Type B pancreatic cell (in vitro differentiated cells): ENCODE results near the gene CTNND2. TPM values are rescaled to one million over a fixed set of nuclear protein-coding genes. Genes with fewer than 3 reads are reported as not detected.

ENCODE experiments used
- DNase-seq: peaks from one replicate; pipeline ENCODE4 v3.0.0; 2021; ENCODE audit warnings: mixed read lengths; ENCODE audit not compliant: unreplicated experiment; ENCODE audit errors: extremely low spot score
- H3K27ac Mint-ChIP-seq: 2 replicates; pipeline ENCODE4 v1.8.0; 2021; ENCODE audit warnings: mild to moderate bottlenecking, mixed read lengths
- H3K27me3 Mint-ChIP-seq: 2 replicates; pipeline ENCODE4 v1.8.0; 2021; ENCODE audit warnings: mixed read lengths
- H3K36me3 Mint-ChIP-seq: 2 replicates; pipeline ENCODE4 v1.8.0; 2021; ENCODE audit warnings: mixed read lengths
- H3K4me1 Mint-ChIP-seq: one replicate; pipeline ENCODE4 v1.8.0; 2021; ENCODE audit warnings: mixed read lengths; ENCODE audit not compliant: unreplicated experiment
- H3K4me3 Mint-ChIP-seq: 2 replicates; pipeline ENCODE4 v1.8.0; 2021; ENCODE audit warnings: mild to moderate bottlenecking, mixed read lengths
- H3K9me3 Mint-ChIP-seq: 2 replicates; pipeline ENCODE4 v1.8.0; 2021; ENCODE audit warnings: mixed read lengths
- total RNA-seq: library from RNA; stranded (reverse); gene quantifications from 2 replicates; pipeline ENCODE4 v1.2.1, GENCODE V29; 2021; ENCODE audit warnings: low replicate concordance
- TF ChIP-seq, protein P1 (sequence below): fragments of 200-600 bp; sonication (generic); conservative IDR thresholded peaks from 2 replicates; pipeline ENCODE4 v1.5.0; 2021; ENCODE audit warnings: antibody characterized with exemption, mild to moderate bottlenecking

CTNND2 gene
- total RNA-seq, 1 donor from 2014 or later, result 49.5 TPM

- H3K27me3 Mint-ChIP-seq, result no peaks in the 10 kb centered on the region
- no peaks in the 10 kb centered on the region for H3K9me3 Mint-ChIP-seq
- H3K27ac Mint-ChIP-seq, result no peak overlapping the region
- no peaks in the 10 kb centered on the region for H3K36me3 Mint-ChIP-seq
- DNase-seq, result no peak
- peaks cover 5% of the 10 kb centered on the region for H3K4me1 Mint-ChIP-seq
- no peak overlapping the region for H3K4me3 Mint-ChIP-seq
- TF ChIP-seq, protein P1, sequence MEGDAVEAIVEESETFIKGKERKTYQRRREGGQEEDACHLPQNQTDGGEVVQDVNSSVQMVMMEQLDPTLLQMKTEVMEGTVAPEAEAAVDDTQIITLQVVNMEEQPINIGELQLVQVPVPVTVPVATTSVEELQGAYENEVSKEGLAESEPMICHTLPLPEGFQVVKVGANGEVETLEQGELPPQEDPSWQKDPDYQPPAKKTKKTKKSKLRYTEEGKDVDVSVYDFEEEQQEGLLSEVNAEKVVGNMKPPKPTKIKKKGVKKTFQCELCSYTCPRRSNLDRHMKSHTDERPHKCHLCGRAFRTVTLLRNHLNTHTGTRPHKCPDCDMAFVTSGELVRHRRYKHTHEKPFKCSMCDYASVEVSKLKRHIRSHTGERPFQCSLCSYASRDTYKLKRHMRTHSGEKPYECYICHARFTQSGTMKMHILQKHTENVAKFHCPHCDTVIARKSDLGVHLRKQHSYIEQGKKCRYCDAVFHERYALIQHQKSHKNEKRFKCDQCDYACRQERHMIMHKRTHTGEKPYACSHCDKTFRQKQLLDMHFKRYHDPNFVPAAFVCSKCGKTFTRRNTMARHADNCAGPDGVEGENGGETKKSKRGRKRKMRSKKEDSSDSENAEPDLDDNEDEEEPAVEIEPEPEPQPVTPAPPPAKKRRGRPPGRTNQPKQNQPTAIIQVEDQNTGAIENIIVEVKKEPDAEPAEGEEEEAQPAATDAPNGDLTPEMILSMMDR, result no peak
Measured at GRCh38 chr5:11191673-11192072, 712.6 kb downstream of the CTNND2 start.

- Mint-ChIP-seq H3K4me3 (no peak overlapping the region), H3K27me3 (no peaks in the 10 kb centered on the region), H3K4me1 (peaks cover 4% of the 10 kb centered on the region), H3K9me3 (no peaks in the 10 kb centered on the region), H3K36me3 (no peaks in the 10 kb centered on the region), H3K27ac (no peak overlapping the region)
- TF ChIP-seq, protein P1, result peak; percentile 74
- no peak for DNase-seq
Measured at GRCh38 chr5:11182441-11183080, 721.7 kb downstream of the CTNND2 start.

DNA sequence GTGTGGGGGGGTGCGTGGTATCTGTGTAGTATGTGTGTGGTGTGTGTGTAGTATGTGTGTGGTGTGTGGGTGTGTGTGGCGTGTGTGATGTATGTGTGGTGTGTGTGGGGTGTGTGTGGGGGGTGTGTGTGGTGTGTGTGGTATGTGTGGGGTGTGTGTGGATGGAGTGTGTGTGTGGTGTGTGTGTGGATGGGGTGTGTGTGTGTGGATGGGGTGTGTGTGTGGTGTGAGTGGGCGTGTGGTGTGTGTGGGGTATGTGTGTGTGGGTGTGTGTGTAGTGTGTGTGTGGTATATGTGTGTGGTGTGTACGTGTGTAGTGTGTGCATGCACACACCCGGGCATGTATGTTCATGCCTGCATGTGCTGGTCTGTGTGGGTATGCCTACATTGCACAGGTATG lies 722.3 kb downstream of the CTNND2 start:
- TF ChIP-seq, protein P1, result no peak
- Mint-ChIP-seq H3K27me3 (no peaks in the 10 kb centered on the region), H3K4me3 (no peak overlapping the region), H3K4me1 (peaks cover 4% of the 10 kb centered on the region), H3K27ac (no peak overlapping the region), H3K36me3 (no peaks in the 10 kb centered on the region), H3K9me3 (no peaks in the 10 kb centered on the region)
- no peak for DNase-seq

DNA sequence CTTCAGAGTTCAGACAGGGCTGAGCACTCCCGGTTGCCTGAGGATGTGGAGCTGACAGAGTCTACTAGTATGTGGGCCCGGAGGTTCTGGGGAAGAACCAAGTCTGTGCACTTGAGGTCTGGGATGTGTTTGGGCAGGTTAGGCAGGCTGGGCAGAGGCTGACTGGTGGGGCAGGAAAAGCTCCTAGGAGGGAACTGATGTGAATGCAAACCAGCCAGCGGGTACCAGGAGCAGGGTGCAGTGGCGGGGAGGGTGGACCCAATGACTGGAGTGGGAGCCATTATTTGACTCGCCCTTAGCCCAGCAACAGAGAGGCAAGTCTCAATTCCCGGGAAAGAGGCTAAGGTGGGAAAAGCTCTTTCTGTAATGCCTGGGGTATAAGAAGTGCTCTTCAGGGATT lies 723.4 kb downstream of the CTNND2 start:
- peaks cover 4% of the 10 kb centered on the region for H3K4me1 Mint-ChIP-seq
- no peaks in the 10 kb centered on the region for H3K9me3 Mint-ChIP-seq
- TF ChIP-seq, protein P1, result no peak
- no peak for DNase-seq
- H3K27me3 Mint-ChIP-seq, result no peaks in the 10 kb centered on the region
- no peaks in the 10 kb centered on the region for H3K36me3 Mint-ChIP-seq
- no peak overlapping the region for H3K27ac Mint-ChIP-seq
- H3K4me3 Mint-ChIP-seq, result no peak overlapping the region

DNA sequence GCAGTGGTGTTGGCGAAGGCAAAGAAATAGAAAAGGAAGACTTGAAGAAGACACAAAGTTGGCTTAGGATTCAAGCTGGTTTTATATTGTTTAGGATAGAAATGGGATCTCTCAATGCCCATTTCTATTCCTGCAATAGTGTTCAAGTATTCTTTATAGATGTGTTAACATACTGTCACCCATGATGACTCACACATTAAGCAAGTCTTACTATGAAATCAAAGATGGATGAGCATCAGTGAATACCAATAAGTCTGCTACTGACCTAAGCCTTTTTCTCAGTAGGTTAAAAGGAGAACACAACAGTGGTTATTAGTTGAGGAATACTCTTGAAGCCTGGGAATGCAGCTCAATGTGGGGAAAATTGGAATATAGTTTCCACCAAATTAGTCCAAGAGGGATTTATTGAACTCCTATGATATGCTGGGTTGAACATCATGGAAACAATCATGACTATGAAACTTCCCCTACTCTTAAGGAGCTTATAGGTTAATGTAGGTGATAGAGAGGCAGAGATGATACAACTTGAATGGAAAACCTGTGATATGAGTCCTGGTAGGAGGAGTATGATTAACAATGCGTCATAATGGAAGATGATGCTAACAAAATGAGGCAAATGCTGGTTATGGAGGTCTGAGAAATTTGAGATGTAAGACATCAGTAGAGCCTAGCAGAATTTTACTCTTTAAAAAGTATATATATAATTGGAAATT lies 726.1 kb downstream of the CTNND2 start:
- H3K9me3 Mint-ChIP-seq, result no peaks in the 10 kb centered on the region
- peaks cover 4% of the 10 kb centered on the region for H3K4me1 Mint-ChIP-seq
- H3K27me3 Mint-ChIP-seq, result no peaks in the 10 kb centered on the region
- DNase-seq, result no peak
- H3K27ac Mint-ChIP-seq, result no peak overlapping the region
- H3K4me3 Mint-ChIP-seq, result no peak overlapping the region
- H3K36me3 Mint-ChIP-seq, result no peaks in the 10 kb centered on the region
- TF ChIP-seq, protein P1, result no peak
